Activated CD4-positive, CD25-positive, alpha-beta regulatory T cell treated with anti-CD3 and anti-CD28 coated beads, Interleukin-2, amount 50 U/mL, for 16 hours (primary cell): ENCODE results near the gene RCL1.

Source experiments
- DNase-seq: peaks from one replicate; pipeline ENCODE4 v3.0.0-alpha.2; 2020; ENCODE audit warnings: low read depth, low spot score

RCL1 gene

DNA sequence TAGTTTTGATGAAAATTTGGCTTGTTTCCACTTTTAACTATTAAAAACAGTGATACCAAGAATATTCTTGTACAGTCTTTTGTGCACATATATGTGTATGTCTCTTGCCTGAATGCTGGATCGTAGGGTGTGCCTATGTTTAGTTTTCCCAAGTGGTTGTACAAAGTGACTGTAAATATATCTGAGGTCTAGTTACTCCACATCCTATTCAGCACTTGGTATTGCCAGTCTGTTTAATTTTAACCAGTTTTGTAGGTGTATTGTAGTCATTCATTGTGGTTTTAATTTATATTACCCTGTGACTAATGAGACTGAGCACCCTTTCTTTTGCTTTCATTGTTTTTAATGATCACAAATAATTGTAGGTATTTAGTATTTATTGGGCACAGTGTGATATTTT lies 17.8 kb downstream of the RCL1 start:
- DNase-seq: no peak

GRCh38 chr9:4811824-4812223 lies 19.1 kb downstream of the RCL1 start:
- DNase-seq: no peak

DNA sequence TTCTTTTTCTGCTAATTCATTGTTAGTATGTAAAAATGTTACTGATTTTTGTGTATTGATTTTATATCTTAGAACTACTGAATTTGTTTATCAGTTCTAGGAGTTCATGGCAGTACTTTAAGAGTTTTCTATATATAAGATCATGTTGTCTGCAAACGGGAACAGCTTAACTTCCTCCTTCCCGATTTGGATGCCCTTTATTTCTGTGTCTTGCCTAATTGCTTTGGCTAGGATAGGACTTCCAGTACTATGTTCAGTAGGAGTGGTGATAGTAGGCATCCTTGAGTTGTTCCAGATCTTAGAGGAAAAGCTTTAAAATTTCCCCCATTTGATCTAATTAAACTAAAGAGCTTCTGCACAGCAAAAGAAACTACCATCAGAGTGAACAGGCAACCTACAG lies 20.1 kb downstream of the RCL1 start:
- DNase-seq: no peak

DNA sequence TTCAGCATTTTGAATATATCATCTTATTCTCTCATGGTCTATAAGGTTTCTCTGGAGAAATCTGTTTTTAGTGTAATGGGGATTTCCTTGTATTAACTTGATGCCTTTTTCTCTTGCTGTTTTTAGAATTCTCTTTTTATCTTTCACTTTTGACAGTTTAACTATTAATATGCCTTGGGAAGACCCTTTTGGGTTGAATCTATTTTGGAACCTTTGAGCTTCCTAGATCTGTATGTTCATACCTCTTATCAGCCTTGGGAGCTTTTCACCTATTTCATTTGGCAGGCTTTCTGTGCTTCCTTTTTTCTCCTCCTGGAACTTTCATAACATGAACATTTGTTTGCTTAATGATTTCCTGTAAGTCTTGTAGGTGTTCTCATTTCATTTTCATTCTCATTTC lies 22.2 kb downstream of the RCL1 start:
- DNase-seq: no peak

GRCh38 chr9:4815381-4815956 lies 22.7 kb downstream of the RCL1 start:
- no peak for DNase-seq

DNA sequence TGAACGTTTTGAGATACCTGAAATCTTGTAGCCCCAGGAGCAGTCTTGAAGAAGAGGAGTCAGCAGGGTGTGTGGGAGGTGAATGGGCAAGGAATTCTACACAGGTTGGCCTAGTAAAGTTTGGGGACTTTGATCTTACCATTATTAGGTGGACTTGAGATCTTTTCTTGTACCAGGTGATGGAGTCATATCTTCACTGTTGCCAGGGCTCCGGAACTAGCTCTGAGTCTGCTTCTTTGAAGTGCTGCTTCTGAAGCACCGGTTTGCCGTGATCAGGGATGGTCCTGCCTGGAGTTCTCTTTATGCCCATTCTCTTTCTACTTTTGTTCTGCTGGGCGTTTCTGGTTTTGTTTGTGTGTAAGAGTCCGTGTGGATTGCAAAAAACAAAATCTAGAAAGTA lies 27.4 kb downstream of the RCL1 start:
- DNase-seq: no peak

- DNase-seq: no peak
Measured at GRCh38 chr9:4821133-4821532, 28.4 kb downstream of the RCL1 start.

- no peak for DNase-seq
Measured at GRCh38 chr9:4822057-4822456, 29.3 kb downstream of the RCL1 start.

DNA sequence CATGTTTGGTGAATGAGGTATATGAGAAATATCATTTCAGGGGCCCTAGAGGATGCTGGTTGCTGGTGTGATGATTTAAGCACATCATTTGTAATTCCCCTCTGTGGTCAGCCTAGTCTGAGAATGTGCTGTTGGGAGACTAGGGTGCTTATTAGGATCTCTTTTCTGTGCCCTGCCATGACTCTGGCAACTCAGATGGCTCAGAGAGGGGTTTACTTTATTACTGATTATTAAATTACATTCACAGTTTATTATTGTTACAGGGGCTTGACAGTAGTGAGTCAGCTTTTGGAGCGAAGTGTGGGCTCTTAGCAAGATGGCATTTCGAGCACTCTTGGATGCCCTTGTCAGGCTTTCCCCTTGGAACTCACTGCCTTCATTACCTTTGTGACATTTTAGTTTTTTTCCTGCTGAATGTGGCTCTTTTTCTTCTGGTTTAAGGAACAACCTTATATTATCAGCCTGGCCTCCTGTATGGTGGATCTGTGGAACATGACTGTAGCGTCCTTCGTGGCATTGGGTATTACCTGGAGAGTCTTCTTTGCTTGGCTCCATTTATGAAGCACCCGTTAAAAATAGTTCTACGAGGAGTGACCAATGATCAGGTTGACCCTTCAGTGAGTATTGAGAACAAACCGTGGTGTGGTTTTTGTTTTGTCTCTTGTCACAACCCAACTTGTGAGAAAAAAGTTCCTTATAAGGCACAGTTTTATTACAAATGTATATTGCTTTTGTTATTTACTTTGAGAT lies 33.8 kb downstream of the RCL1 start:
- no peak for DNase-seq

DNA sequence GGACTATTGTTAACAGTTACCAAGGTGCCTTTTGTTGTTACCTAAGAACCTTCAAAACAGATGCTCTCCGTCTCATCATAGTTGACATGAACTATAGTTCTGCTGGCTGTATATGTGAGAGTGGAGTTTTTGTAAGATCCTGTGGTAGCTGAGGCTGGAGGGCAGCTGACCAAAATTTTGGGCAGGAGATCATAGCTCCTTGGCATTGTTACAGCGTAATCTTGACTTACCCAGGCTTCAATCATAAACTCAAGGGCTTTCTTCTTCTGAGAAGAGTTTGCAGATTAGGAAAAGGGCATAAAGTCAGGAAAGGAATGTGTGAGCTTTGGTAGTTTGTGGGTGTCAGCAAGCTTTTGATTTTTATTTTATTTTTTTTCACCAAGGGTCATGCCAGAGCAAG lies 34.5 kb downstream of the RCL1 start:
- no peak for DNase-seq

- DNase-seq: no peak
Measured at GRCh38 chr9:4828761-4829160, 36.0 kb downstream of the RCL1 start.

- DNase-seq: no peak
Measured at GRCh38 chr9:4829969-4830368, 37.2 kb downstream of the RCL1 start.

DNA sequence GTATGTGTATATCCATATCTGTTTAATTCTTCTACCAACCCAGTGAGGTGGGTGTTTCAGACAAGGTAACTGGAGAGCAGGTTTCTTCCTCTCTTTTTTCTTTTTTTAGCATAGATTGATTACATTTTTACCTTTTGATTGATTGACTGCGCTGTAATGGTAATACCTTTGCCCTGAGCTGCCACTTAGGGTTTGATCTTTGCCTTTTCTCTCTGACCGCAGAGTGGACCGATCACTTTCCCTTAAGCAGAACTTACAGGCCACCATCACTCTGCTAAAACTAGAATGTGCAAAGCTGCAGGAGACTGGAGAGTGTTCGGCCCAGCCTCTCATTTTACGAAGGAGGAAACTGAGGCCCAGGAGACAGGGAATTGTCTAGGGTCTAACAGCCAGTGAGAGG lies 38.0 kb downstream of the RCL1 start:
- DNase-seq: no peak

DNA sequence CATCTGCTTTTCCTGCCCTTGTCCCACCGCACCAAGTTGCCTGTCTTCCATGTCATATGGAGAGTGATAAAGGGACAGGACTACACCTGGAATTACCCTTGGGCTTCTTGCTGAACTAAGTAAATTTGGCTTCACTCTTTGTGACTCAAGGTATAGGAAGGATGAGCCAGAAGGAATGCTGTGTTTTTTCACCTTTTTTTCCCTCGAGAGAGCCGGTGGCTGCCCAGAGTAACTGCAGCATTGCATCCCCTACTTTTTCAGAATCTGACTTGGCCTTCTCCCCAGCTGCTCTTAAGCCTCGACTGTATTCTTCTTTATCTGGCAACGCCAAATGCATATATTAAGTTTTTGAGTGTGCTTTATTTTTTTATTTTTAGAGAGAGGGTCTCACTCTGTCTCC lies 38.4 kb downstream of the RCL1 start:
- DNase-seq: no peak

- DNase-seq: no peak
Measured at GRCh38 chr9:4831944-4832343, 39.2 kb downstream of the RCL1 start.

GRCh38 chr9:4832786-4833579 lies 40.2 kb downstream of the RCL1 start:
- no peak for DNase-seq

DNA sequence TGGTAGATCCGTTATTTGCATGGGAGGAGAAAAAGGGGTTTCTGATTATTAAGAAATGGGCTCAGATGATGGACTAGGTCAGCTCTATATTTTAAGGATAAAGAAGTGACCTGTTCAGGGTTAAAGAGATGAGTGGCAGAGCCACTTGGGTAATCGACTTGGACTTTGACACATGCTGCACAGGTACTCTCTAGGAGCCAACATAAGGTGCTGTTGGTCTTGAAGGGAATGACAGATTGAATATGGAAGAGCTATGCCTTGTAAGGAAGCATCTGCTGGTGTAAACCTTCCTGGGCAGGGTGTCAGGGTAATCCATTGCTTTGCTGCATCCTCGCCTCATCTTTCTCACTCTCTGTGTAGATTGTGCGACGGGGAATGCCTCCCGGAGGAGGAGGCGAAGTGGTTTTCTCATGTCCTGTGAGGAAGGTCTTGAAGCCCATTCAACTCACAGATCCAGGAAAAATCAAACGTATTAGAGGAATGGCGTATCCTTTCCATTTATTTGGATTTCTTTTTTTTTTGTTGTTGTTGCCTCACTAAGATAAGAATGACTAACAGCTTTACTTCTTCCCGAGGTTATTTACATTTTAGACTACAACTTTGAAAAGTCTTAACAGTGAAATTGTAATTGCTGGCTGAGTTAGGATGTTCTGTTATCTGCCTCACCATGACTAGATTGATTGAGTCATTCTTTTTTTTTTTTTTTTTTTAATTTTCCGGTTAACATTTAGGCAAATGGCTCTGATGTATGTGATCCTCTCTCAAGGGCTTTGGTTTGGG lies 41.2 kb downstream of the RCL1 start:
- DNase-seq: no peak

DNA sequence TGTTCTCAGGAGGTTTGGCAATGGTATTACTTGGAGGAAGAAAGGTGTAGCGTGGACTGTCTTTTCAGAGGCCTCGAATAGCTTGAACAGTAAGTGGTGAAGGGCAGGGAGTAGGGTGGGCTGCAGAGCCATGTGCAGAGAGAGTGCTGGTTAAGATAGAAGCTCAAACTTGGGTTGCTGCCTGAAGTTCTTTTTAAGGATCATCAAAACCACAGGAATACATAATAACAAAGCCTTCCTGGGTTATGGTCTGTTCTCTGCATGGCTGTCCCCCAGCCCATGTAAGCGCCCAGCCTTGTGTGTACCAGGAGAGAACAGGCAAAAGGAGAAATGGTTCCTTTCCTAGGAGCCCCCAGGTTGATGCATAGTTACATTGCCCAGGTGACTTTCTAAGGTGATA lies 43.9 kb downstream of the RCL1 start:
- DNase-seq: no peak

GRCh38 chr9:4837261-4838188 lies 44.8 kb downstream of the RCL1 start:
- DNase-seq: no peak

- DNase-seq: no peak
Measured at GRCh38 chr9:4838189-4838546, 45.4 kb downstream of the RCL1 start.

- no peak for DNase-seq
Measured at GRCh38 chr9:4839470-4839912, 46.7 kb downstream of the RCL1 start.
